IPS-15b (cell line): Measurements from ENCODE around the gene SMARCA2.

Source experiments
- H3K27me3 ChIP-seq: one replicate; pipeline ENCODE4 v1.6.1; 2013; ENCODE audit warnings: low read length; ENCODE audit not compliant: control insufficient read depth, insufficient read depth
- H3K36me3 ChIP-seq: one replicate; pipeline ENCODE4 v1.6.1; 2013; ENCODE audit warnings: low read length; ENCODE audit not compliant: control insufficient read depth, insufficient read depth
- H3K4me1 ChIP-seq: one replicate; pipeline ENCODE4 v1.6.1; 2013; ENCODE audit warnings: mild to moderate bottlenecking, low read length; ENCODE audit not compliant: control insufficient read depth, insufficient read depth
- H3K4me3 ChIP-seq: one replicate; pipeline ENCODE4 v1.5.1; 2013; ENCODE audit warnings: low read depth, low read length
- H3K9ac ChIP-seq: one replicate; pipeline ENCODE4 v1.6.1; 2013; ENCODE audit warnings: low read depth, mild to moderate bottlenecking, low read length
- H3K9me3 ChIP-seq: one replicate; pipeline ENCODE4 v1.6.1; 2013; ENCODE audit warnings: mild to moderate bottlenecking, low read length; ENCODE audit not compliant: control insufficient read depth, insufficient read depth

SMARCA2 gene

DNA sequence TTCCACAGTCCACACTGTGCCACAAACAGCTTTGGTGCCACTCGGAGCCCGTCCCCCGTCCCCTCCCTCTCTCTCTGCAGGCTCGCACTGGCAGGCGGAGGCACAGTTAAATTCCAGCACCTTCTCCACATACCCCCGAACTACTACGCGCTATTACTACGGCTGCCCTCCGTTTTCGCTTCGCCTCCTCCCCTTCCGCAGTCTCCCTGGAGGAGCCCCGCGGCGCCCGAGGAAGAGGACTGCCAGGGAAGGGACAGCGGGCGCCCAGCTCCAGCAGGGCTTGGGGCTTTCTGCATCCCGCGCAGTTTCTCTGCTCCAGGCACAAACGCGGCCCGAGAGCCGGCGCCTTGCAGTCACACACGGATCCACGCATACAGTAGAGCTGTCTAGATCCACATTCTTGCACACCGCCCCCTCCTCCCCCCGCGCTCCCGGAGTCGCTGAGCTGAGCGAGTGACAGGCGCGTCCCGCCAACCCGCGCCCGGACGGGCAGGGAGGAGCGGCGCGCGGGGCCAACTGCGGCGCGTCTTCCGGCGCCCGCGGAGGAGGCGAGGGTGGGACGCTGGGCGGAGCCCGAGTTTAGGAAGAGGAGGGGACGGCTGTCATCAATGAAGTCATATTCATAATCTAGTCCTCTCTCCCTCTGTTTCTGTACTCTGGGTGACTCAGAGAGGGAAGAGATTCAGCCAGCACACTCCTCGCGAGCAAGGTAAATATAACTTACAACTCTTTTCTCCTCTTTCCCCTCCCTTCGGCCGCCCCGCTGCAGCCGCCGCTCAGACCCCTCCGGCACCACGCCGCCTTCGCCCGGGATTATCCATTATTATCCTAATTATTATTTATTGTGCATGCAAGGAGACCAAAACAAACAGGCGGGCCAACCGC, at the start of gene SMARCA2:
Gene SMARCA2, plus strand, starts transcription at position 652 of the 885 bp plus-strand sequence. CDS start 13,676 bp downstream, outside the sequence.
- no peaks in the 10 kb centered on the region for H3K9me3 ChIP-seq
- peaks cover 44% of the 10 kb centered on the region for H3K27me3 ChIP-seq
- no peak within 1 kb of the TSS for H3K9ac ChIP-seq
- peaks cover 10% of the 10 kb centered on the region for H3K4me1 ChIP-seq
- peak within 1 kb of the TSS; percentile 89 for H3K4me3 ChIP-seq
- H3K36me3 ChIP-seq, result peaks cover 2% of the 10 kb centered on the region

DNA sequence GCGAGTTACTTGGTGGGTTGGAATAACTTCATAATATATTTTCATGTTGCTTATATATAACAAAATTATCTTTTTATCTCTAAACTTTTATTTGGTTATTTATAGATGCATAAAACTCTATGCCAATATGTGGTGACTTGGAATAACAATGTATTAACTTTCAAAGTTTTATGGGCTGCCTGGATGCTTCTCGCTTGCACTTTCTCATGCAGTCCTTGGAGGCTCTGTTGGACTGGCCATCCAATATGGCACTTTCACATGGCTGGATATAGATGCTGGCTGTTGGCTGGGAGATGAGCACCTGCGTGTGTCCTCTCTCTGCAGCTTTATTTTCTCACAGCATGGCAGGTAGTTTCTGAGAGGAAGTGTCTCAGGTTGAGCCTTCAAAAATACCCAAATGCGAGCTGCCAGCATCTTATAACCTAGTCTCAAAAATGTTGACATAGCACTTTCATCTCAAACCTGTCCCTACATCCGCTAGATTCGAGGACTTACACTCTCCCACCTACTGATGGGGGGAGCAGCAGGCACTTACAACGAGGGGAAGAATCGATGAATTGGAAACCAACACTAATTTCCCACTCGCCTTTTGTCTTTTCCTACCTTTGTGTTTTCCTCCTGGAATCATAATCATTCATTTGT, 48.3 kb upstream of the SMARCA2 start:
- no peak overlapping the region for H3K9ac ChIP-seq

DNA sequence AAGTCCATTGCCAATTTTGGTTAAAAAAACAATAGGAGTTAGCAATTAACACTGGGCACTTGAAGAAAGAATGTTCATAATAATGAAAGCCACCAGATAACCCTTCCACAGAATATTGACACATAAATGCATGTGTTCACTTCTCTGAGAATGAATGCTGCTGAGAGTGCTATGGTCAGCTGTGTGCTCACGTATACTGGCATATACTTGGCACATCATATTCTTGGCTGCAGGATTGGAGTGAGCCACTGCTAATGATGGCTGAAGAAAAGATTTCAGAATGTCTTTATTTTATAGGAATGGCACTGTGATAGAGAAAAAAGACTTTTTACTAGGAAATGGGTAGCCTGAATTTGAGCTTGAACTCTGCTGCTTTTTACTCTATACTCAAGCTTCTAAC, 46.0 kb upstream of the SMARCA2 start:
- Histone ChIP-seq H3K9ac (no peak overlapping the region), H3K4me1 (no peaks in the 10 kb centered on the region), H3K36me3 (peaks cover 4% of the 10 kb centered on the region), H3K27me3 (no peaks in the 10 kb centered on the region), H3K9me3 (peaks cover 6% of the 10 kb centered on the region), H3K4me3 (no peak overlapping the region)

More for the DNA sequence above, 48.3 kb upstream of the SMARCA2 start:
- H3K9me3 ChIP-seq, result peaks cover under 1% of the 10 kb centered on the region
- no peaks in the 10 kb centered on the region for H3K4me1 ChIP-seq
- H3K4me3 ChIP-seq, result no peak overlapping the region
- H3K36me3 ChIP-seq, result no peaks in the 10 kb centered on the region
- H3K27me3 ChIP-seq, result no peaks in the 10 kb centered on the region

DNA sequence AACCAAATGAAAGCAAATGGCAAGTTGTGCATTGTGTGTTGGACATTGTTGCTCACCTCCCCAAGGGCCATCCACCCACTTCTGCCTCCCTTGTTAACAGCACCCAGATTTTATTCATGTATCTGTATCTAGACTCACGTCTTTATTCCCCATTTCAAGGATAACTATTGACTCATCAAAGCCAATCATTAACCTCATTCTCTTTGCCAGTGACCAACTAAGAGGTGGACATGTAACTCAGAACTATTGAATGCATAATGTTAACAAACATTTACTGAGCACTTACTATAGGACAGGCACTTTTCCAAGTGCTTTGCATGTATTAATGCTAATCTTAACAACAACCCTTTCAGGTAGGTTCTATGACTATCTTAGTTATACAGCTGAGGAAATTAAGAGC, 45.2 kb upstream of the SMARCA2 start:
- Histone ChIP-seq H3K9ac (no peak overlapping the region), H3K36me3 (peaks cover 4% of the 10 kb centered on the region), H3K27me3 (no peaks in the 10 kb centered on the region), H3K4me1 (no peaks in the 10 kb centered on the region), H3K9me3 (peaks cover 6% of the 10 kb centered on the region), H3K4me3 (no peak overlapping the region)

DNA sequence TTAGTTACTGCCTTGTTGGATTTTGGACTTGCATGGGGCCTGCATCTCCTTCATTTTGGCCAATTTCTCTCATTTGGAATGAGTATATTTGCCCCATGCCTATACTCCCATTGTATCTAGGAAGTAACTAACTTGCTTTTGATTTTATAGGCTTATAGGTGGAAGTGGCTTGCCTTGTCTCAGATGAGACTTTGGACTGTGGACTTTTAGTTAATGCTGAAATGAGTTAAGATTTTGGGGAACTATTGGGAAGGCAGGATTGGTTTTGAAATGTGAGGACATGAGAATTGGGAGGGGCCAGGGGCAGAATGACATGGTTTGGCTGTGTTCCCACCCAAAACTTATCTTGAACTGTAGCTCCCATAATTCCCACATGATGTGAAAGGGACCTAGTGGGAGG, 42.5 kb upstream of the SMARCA2 start:
- no peak overlapping the region for H3K9ac ChIP-seq

DNA sequence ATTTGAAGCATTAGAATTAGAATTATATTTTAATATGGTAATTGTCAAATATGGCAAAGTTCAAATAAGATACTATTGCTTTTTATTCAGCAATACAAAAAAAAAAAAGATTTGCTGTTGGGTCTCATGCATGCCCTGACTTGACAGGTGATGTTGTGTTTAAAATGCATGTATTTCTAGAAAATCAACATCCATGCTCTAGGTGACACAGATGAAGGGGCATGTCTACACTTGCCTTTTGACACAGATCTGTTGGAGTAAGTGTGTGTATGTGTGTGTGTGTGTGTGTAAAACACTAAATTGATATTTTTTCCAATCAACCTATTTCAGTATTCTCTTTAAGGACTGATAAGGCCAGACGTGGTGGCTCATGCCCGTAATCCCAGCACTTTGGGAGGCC, 38.1 kb upstream of the SMARCA2 start:
- H3K9ac ChIP-seq, result no peak overlapping the region
- peaks cover 4% of the 10 kb centered on the region for H3K36me3 ChIP-seq
- no peaks in the 10 kb centered on the region for H3K27me3 ChIP-seq
- no peaks in the 10 kb centered on the region for H3K4me1 ChIP-seq
- H3K9me3 ChIP-seq, result peaks cover 5% of the 10 kb centered on the region
- H3K4me3 ChIP-seq, result no peak overlapping the region

More for the DNA sequence above, 42.5 kb upstream of the SMARCA2 start:
- Histone ChIP-seq H3K4me3 (no peak overlapping the region), H3K36me3 (peaks cover 4% of the 10 kb centered on the region), H3K27me3 (no peaks in the 10 kb centered on the region), H3K9me3 (peaks cover 6% of the 10 kb centered on the region), H3K4me1 (no peaks in the 10 kb centered on the region)

DNA sequence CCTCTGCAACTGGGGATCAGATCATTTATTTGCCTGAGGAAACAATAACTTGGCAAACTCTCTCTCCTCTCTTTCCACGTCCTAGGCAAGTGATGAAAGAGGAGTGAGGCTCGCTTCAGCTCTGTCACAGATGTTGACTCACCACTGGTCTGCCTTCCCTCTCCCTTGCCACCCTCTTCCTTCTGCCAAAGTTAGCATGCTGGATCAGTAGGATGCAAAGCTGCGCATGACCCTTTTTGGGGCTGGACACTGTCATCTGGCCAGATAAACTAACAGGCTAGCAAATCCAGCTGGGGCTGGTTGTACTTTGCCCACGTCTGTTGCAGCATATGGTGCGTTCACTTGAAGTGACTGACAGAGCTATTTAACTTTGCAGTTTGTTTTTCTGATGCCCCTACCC, 36.2 kb upstream of the SMARCA2 start:
- H3K4me1 ChIP-seq, result peaks cover 8% of the 10 kb centered on the region
- no peaks in the 10 kb centered on the region for H3K27me3 ChIP-seq
- H3K36me3 ChIP-seq, result no peaks in the 10 kb centered on the region
- H3K4me3 ChIP-seq, result no peak overlapping the region
- H3K9me3 ChIP-seq, result no peaks in the 10 kb centered on the region
- H3K9ac ChIP-seq, result no peak overlapping the region

DNA sequence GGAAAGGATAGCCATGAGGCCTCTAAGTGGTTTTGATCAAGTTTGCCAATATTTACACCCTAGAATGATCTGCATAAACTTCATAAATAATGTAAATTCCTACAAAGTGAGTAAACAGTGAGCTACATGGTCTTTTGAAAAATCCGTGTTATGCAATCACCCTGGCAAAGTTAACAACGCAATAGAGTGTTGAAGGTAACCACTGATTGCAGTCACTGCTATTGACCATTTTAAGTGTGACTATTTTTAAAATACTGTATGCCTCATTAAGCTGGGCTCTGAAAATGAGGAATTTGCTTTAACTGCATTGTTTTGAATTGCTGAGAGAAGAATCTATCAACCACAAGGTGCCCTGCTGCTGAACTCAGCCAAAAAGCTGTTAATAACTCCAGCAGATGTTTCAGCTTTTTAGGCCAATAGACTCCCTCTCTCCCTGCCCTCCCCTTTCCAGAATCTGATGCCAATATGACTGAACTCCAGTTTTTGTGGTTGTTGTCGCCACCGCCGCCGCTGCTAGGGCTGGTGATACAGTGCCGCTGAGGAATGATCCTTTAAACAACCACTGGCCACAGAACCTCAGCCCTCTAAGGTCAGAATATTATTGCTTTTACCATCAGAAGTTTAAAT, 35.3 kb upstream of the SMARCA2 start:
- H3K36me3 ChIP-seq, result no peaks in the 10 kb centered on the region
- H3K9me3 ChIP-seq, result no peaks in the 10 kb centered on the region
- peaks cover 8% of the 10 kb centered on the region for H3K4me1 ChIP-seq
- H3K27me3 ChIP-seq, result no peaks in the 10 kb centered on the region
- H3K9ac ChIP-seq, result no peak overlapping the region
- H3K4me3 ChIP-seq, result no peak overlapping the region

DNA sequence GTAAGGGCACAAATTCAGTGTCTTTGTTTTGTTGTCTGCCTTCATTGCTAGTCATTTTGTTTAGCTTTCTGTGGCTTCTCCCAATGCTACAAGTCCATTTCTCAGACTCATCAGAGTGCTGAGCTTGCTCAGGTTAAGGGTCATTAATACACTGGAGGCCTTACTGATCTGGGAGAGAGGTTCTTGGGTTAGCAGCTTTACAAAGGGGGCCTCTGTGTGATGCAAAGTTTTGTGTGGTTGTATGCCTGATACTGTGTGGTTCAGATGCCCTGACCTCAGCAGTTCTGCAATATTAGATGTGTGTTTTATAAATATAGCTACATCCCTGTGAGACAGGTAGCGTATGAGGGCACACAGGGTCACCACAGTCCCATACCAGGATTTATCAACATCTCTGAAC, 34.8 kb upstream of the SMARCA2 start:
- no peak overlapping the region for H3K4me3 ChIP-seq
- H3K9ac ChIP-seq, result no peak overlapping the region

DNA sequence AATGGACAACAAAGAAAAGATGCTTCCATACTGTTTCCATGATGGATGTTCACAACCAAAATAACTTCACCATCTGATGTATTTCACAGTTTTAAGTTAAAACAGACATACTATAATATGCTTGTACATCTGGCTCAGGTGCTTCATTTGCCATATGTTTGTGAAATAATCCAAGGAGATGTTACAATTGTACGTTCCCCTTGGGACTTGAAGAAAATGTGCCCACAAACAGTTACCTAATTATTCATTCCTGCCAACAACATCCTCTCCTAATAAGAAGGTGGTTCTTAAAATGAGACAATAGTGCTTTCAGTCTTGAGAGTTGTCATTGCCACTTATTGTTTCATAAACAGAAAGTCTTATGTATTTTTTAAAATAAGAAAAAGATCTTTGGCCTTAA, 33.1 kb upstream of the SMARCA2 start:
- Histone ChIP-seq H3K9me3 (no peaks in the 10 kb centered on the region), H3K4me1 (peaks cover 8% of the 10 kb centered on the region), H3K27me3 (no peaks in the 10 kb centered on the region), H3K4me3 (no peak overlapping the region), H3K36me3 (no peaks in the 10 kb centered on the region), H3K9ac (no peak overlapping the region)

More for the DNA sequence above, 34.8 kb upstream of the SMARCA2 start:
- H3K9me3 ChIP-seq, result no peaks in the 10 kb centered on the region
- no peaks in the 10 kb centered on the region for H3K36me3 ChIP-seq
- H3K27me3 ChIP-seq, result no peaks in the 10 kb centered on the region
- H3K4me1 ChIP-seq, result peaks cover 8% of the 10 kb centered on the region

DNA sequence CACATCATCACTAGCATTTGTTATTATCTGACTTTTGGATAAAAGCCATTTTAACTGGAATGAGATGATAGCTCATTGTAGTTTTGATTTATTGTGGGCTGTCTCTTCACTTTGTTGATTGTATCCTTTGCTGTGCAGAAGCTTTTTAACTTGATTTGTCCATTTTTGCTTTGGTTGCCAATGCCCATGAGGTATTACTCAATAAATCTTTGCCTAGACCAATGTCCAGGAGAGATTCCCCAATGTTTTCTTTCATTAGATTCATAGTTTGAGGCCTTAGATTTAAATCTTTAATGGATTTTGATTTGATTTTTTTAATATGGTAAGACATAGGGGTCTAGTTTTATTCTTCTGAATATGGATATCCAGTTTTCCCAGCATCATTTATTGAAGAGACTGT, 28.8 kb upstream of the SMARCA2 start:
- Histone ChIP-seq H3K4me1 (peaks cover 8% of the 10 kb centered on the region), H3K36me3 (no peaks in the 10 kb centered on the region), H3K9me3 (no peaks in the 10 kb centered on the region), H3K4me3 (no peak overlapping the region), H3K27me3 (no peaks in the 10 kb centered on the region), H3K9ac (no peak overlapping the region)
